ENCODE data around the gene SYNJ2. TPM values are rescaled to one million over a fixed set of nuclear protein-coding genes. Genes with fewer than 3 reads are reported as not detected.
A peak's percentile ranks its signal among the peaks of the same experiment; 100 is the strongest.

The SYNJ2 gene
- total RNA-seq, 1 experiment from 2014 or later = 70.0 TPM

GRCh38 chr6:157982102-157982562 is 469 bp downstream of the SYNJ2 start:
- no peak for DNase-seq (ENCODE audit: low read depth, low spot score)
- H3K4me1 ChIP-seq (ENCODE audit: control insufficient read depth, insufficient read depth, low read length) = peaks cover 39% of the 10 kb centered on the region
- no TSS peak for BruUV-seq (replicated peaks)

DNA sequence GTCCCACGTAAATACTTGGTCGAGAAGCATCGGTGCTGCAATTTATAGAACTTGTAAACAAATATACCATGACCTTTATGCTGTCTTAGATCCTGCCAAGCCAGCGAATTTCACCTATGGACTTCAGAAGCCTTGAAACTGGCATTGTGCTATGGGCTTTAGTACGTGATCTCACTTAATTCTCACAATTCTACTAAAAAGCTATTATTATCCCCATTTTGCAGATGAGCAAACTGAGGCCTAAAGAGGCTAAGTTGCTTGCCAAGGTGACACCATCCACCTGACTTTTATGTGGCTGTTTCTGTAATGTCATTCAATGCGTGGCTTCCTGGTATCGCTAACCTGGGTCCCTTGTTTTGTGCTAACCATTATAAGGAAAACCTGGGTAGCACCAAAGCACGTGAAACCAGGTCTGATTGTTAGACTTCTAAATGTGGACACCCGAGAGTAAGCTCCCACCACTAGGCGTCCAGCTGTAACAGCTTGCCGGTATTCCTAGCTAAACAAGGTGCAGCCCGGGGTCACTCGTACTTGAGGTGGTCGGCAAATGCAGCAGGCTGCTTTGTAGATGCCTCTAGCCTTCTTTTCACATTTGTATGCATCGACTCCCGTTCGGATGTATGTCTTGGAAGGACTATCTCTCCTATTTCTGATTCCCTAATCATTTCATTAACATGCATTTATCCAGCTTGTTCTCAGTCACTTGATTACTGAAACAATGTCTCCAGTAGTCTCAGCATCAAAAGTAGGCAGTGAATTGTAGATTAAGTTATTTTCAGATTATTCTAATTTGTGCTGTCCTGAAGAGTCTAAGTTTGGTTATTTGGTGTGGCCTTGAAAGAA is 1.1 kb downstream of the SYNJ2 start:
- CTCF ChIA-PET = interaction anchor here (0.6 to 1.7 kb wide), 6 partner anchors 25 to 92 kb away, joined by 3 to 6 read pairs (median 3); no protein-coding TSS in a partner anchor
- Histone ChIP-seq H3K4me1 (ENCODE audit: control insufficient read depth, insufficient read depth, low read length) (peaks cover 45% of the 10 kb centered on the region), H3K27ac (ENCODE audit: low read length) (peak overlapping the region; percentile 97), H3K36me3 (ENCODE audit: control insufficient read depth, insufficient read depth, low read length) (no peaks in the 10 kb centered on the region; the same call in none of the 2 replicates), H3K4me3 (ENCODE audit: low read depth in 2 of 2, low read length in 2 of 2) (peak overlapping the region; percentile 62 to 81), H3K9me3 (ENCODE audit: control insufficient read depth, insufficient read depth, low read depth, low read length) (no peaks in the 10 kb centered on the region), H3K27me3 (ENCODE audit: control insufficient read depth, insufficient read depth, low read length) (no peaks in the 10 kb centered on the region)
- in situ Hi-C loops (cut with HindIII; ENCODE audit: low pct_unique_long_range_greater_than_20kb, low sequenced_read_pairs) = no loop called here
- no TSS peak for BruUV-seq (replicated peaks)
- DNase-seq (ENCODE audit: low read depth, low spot score) = no peak
- intact Hi-C loops (cut with micrococcal nuclease; ENCODE audit: unreplicated experiment) = loop anchor here (5.0 kb wide), 1 partner anchor 60 kb away; no protein-coding TSS in a partner anchor
- POLR2A ChIA-PET = interaction anchor here (0.6 to 0.7 kb wide), 2 partner anchors 22 to 177 kb away, joined by 3 to 4 read pairs; no protein-coding TSS in a partner anchor
- ATAC-seq = peak; percentile 33
- TF ChIP-seq SIN3A (IDR thresholded peaks at IDR 0.05; ENCODE audit: borderline replicate concordance, insufficient read depth, low read depth, low read length) (no peak), POLR2AphosphoS5 (IDR thresholded peaks at IDR 0.05; ENCODE audit: low read depth, low read length) (no peak; the same call in 1 of the 2 replicates), TCF7L2 (IDR thresholded peaks at IDR 0.05; ENCODE audit: low read depth, low read length) (peak; percentile 38; the same call in 1 of the 2 replicates)
- TF ChIP-seq, protein P1, sequence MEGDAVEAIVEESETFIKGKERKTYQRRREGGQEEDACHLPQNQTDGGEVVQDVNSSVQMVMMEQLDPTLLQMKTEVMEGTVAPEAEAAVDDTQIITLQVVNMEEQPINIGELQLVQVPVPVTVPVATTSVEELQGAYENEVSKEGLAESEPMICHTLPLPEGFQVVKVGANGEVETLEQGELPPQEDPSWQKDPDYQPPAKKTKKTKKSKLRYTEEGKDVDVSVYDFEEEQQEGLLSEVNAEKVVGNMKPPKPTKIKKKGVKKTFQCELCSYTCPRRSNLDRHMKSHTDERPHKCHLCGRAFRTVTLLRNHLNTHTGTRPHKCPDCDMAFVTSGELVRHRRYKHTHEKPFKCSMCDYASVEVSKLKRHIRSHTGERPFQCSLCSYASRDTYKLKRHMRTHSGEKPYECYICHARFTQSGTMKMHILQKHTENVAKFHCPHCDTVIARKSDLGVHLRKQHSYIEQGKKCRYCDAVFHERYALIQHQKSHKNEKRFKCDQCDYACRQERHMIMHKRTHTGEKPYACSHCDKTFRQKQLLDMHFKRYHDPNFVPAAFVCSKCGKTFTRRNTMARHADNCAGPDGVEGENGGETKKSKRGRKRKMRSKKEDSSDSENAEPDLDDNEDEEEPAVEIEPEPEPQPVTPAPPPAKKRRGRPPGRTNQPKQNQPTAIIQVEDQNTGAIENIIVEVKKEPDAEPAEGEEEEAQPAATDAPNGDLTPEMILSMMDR (IDR thresholded peaks at IDR 0.05) = peak; percentile 72

More at GRCh38 chr6:157982102-157982562, 469 bp downstream of the SYNJ2 start:
- H3K27me3 ChIP-seq (ENCODE audit: control insufficient read depth, insufficient read depth, low read length) = no peaks in the 10 kb centered on the region
- ChIA-PET POLR2A (interaction anchor here (0.6 kb wide), 1 partner anchor 37 kb away, joined by 3 read pairs; no protein-coding TSS in a partner anchor), CTCF (interaction anchor here (0.6 to 1.6 kb wide), 3 partner anchors 26 to 90 kb away, joined by 3 to 6 read pairs (median 3); no protein-coding TSS in a partner anchor)
- in situ Hi-C loops (cut with HindIII; ENCODE audit: low pct_unique_long_range_greater_than_20kb, low sequenced_read_pairs) = no loop called here
- peak overlapping the region; percentile 97 for H3K27ac ChIP-seq (ENCODE audit: low read length)
- peak; percentile 9 for ATAC-seq
- intact Hi-C loops (cut with micrococcal nuclease; ENCODE audit: unreplicated experiment) = loop anchor here (5.0 kb wide), 1 partner anchor 60 kb away; no protein-coding TSS in a partner anchor
- no peaks in the 10 kb centered on the region for H3K9me3 ChIP-seq (ENCODE audit: control insufficient read depth, insufficient read depth, low read depth, low read length)
- no peak for TF ChIP-seq REST (IDR thresholded peaks at IDR 0.05; ENCODE audit: insufficient read depth in 1 of 2, low read depth in 2 of 2, low read length in 1 of 2)
- 0 out of 2 replicates have a peak, but pooled peaks have one; percentile 60 for TF ChIP-seq SIN3A (IDR thresholded peaks at IDR 0.05; ENCODE audit: borderline replicate concordance, insufficient read depth, low read depth, low read length)
- TF ChIP-seq TCF7L2 (IDR thresholded peaks at IDR 0.05; ENCODE audit: low read depth, low read length) = no peak
- no peak for TF ChIP-seq POLR2AphosphoS5 (IDR thresholded peaks at IDR 0.05; ENCODE audit: low read depth, low read length)
- TF ChIP-seq, protein P1 (IDR thresholded peaks at IDR 0.05) = no peak
- no peaks in the 10 kb centered on the region; the same call in none of the 2 replicates for H3K36me3 ChIP-seq (ENCODE audit: control insufficient read depth, insufficient read depth, low read length)
- H3K4me3 ChIP-seq (ENCODE audit: low read depth in 2 of 2, low read length in 2 of 2) = peak overlapping the region; percentile 62 to 81
